ENCODE measurements around the gene CA11.
A peak's percentile ranks its signal among the peaks of the same experiment; 100 is the strongest.
"Not testable (repeated sequence)": the region's sequence is repeated elsewhere in the genome, so short reads cannot be mapped to it uniquely, and the experiment has no call there.

Gene CA11

DNA sequence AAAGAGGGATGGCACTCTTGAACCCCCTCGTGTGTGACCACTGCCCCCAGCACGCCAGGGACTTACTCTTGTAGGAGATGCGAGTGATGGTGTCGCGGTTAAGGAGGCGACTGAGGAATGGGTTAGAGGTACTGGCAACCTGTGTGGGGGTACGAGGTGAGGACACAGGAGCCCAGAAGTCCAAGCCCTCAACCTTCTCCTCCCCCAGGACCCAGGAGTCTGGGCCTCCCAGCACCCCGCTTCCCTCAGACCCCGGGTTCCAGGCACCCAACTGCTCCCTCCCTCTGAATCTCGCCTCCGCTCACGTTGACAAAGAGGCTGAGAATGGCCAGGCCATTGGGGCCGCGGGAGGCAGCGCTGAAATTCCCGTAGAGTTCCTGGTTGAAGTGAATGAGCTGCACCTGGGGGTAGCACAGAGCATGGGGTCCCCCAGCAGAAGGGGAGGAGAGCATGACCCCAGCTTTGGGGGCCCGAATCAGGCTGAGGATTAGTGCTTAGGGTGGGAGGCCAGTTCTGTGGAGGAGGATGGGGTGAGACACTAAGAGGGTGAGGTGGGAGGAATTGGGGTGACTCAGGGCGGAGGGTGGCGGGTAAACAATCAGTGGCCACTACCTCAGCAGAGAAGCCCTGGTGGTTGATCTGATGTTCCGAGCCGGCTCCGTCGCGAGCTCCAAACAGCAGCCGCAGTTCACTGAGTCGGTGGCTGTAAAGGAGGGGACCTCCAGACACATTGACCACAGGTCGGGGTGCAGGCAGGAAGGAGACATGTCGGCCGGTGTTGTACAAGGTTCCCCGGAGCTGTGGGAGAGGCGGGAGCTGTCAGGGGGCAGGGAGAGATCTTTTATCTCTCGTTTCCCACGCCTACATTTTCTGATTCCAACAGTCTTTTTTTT is 6.3 kb downstream of the CA11 start:
- DNase-seq: no peak

DNA sequence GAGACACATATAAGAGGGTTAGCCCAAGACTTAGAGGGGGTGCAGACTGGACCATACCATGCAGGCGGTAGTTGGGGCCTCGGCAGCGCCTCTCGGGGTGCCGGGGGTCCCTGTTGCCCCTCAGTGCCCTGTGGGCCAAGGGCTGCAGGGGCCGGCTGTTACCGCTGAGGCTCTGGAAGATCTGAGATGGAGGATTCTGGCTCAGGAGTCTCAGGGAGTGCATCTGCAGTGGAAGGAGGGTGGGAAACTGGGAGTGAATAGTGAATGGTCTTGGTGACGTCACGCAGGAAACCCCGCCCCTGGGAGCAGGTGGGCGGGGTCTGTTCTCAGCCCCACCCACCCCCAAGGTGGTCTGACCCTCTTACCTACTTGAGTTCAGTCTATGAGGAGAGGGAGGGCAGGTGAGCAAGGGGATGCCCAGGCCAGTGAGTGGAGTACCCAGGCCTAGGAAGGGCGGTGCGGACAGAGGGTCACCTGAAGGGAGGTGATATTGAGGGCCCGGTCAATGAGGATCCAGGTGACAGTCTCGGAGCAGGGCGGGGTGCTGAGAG is 7.1 kb downstream of the CA11 start:
- no peak for DNase-seq

DNA sequence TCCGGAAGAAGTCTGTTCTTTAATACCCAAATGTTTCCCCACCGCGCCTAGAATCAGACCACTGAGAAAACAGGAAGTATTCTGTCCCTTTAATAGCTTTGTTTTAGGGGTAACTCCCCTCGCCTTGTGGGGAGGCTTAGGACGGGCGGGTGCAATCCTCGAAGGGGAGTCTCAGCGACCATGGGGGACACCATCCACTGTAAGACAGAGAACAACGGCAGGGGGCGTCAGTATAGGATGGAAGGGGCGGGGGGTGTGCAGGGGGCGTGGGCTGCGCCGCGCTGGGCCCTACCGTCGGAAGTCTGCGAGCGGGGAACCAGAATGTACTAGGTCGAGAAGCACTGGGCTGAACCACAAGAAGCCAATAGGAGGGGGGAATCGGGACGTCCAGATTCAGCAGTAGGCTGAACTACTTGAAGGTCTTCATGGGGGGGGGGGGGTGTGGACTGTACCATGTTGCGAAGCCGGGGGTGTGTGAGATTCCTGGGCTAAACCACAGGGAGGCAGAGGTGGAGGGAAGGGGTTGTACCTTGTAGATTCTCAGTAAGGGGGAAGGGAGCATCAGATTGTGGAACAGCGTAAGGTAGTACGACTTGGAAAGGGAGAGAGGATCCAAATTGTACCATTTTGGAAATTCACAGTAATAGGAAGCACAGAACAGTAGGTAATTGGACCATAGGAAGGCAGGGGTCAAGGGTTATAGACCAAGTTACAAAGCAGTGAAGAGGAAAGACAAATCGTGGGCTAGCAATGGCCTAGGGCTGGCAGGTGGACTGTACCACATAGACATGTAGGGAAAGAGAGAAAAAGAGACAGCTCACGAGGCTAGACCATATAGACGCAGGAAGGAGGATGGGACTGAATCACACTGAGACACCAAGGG is 7.8 kb downstream of the CA11 start:
- peak; percentile 64 for DNase-seq

DNA sequence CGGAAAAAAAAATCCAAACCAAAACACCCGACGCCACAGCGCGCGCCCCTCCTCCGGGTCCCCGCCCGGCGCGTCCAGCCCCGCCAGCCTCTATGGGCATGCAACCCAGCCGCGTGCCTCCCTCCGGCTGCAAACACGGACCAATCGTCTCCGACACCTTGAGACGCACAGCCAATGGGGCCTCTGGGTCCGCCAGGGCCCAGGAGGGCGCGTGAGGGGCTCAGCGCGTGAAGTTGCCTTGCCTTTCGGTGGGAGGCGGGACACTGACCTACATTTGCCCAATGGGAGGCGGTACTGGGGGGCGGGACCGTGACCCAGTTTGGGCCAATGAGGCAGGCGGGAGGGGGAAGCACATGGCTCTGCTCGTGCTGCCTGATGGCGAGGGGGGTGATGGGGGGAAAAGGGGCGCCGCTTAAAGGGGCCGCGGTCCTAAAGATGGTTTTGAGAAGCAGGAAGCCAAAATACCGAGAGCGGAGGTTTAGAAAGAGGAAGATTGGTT is 8.5 kb downstream of the CA11 start:
- DNase-seq: peak; percentile 96

DNA sequence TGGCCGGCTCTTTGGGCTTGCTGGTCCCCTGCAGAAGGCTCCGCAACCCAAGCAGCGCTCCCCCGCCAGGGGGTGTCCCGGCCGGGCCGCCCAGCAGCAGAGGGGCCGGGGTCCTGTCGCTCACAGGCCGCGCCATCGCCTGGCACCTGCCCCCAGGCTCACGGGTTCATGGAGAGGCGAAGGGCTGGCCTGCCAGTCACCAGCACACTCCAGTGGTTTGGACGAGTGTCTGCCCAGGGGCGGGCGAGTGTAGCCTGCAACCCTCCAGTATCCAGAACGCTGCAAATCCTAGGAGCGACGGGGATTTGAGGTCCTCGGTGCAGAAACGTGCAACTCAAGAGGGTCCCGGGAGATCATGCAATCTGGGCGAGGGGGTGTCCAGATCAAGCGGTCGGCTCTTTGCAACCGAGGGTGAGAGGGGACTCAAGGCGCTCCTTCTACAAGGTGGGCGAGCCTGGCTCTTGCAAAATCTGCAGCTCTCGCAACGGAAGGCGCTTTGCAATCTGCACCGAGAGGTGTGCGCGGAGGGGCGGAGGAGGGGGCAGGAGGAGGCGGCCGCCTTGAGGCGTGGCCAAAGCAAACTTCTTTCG is 9.0 kb downstream of the CA11 start, which contains the start of gene DBP:
DBP (minus strand) TSS at position 521 of the 590 bp plus-strand sequence; CDS start at position 136, 385 bp downstream.
- DNase-seq: no peak

DNA sequence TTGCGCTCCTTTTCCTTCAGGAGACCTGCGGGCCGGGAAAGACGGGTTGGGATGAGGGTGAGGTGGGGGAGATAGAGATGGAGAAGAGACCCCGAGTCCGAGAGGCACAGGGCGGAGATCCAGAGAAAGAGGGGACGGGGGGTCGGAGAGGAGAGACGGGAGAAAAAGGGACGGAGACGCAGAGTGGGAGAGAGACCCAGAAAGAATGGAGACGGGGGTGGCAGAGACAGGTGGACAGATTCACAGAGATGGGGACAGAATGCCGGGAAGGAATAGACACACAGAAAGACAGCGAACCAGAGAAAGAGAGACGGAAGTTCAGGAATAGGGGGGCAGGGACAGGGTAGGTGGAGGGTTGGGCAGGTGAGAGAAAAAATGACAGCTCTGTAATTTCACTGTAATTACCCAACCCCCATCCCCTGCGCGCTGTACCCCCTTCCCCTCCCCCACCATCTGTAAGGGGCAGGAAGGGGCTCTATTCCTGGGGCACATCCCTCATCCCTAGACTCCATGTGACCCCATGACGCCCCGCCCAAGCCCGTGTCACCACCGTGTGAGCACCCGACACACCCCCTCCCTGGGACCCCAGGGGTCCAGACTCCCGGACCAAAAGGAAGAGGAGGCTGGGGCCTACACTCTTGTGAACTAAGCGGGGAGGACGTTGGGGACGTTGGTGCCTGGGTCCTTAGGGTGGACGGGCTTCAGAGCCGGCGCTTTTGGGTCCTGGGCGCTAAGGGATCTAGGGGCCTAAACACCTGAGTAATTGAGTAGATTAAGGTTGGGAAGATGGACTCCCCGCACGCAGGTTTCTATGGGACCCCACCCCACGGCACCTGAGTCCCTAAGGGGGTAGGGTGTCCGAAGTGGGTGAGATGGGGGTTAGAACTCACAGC is 9.8 kb downstream of the CA11 start:
- no peak for DNase-seq

DNA sequence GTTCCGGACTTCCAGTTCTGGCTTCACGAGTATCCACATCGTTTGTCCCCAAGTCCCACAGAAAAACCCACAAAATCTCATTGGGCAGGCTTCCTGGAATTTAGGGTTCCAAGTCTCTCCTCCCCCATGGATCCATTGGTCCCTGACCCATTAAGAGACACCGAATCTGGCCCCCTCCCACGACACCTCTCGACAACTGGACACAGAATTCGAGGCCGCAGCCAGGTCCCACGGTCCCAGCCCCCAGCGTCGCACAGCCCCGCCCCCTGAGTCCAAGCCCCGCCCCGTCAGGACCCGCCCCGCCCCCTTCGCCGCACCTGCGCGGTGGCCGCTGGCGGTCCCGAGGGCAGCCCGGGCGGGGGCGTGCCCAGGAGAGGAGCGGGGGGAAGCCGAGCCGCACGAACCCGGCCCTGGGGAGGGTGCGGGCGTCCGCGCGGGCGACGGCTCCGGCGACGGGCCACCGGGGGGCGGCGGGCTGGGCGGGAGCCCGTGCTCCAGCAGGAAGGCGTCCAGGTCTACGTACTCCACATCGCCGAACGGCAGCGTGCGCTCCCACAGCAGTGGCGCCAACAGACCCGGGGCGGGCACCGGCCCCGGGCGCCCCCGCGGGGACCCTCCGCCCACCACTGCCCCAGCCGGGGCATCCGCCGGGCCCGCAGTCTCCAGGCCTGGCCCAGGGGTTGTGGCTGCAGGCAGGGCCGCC is 10.6 kb downstream of the CA11 start:
- no peak for DNase-seq

DNA sequence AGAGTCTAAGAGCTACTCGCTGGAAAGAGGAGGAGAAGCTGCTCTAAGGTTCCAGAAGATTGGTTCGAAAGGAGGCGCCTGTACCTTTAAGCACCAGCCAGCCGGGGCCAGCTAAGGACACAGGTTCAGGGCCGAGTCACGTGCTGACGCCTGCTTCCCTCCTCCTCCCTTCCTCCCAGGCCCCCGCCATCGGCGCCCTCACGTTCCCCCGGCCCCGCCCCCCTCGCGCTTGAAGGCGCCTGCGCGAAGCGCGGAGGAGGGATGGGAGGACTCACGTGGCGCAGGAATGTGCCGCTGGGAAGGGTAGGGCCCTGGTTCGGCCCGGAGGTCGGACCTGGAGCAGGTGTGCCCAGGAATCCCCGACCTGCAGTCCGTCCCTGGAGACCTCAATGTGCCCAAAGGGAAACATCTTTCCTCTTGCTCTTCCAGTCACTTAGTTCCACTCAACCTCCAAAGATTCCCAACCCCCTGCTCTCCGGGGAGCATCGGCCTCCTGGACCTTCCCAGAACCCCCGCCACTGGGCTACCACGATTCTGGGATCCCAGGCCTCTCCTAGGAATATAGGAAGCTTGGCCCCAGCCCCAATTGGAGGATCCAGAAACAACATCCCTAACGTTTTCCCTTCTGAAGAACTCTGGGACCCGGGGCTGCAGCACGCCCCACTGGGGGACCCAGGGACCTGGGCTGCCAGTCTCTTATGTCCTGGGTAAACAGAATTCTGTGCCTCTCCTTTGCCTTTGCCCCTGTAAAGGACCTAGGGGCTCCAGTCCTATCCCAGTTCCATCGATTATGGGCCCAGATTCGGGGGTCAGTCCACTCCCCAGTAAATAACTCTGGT is 11.3 kb downstream of the CA11 start:
- peak; percentile 63 for DNase-seq

DNA sequence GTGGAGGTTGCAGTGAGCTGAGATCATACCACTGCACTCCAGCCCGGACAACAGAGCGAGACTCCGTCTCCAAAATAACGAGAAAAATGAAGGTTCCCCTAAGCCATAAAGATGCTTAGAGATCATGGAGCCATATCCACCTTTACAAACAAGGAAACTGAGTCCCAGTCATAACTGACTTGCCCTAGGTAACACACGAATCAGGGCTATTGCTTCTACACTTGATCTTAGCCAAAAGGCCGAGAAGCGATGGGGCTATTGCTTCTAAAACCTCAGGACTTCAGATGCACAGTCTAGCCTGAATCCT is 12.0 kb downstream of the CA11 start:
- no peak for DNase-seq

DNA sequence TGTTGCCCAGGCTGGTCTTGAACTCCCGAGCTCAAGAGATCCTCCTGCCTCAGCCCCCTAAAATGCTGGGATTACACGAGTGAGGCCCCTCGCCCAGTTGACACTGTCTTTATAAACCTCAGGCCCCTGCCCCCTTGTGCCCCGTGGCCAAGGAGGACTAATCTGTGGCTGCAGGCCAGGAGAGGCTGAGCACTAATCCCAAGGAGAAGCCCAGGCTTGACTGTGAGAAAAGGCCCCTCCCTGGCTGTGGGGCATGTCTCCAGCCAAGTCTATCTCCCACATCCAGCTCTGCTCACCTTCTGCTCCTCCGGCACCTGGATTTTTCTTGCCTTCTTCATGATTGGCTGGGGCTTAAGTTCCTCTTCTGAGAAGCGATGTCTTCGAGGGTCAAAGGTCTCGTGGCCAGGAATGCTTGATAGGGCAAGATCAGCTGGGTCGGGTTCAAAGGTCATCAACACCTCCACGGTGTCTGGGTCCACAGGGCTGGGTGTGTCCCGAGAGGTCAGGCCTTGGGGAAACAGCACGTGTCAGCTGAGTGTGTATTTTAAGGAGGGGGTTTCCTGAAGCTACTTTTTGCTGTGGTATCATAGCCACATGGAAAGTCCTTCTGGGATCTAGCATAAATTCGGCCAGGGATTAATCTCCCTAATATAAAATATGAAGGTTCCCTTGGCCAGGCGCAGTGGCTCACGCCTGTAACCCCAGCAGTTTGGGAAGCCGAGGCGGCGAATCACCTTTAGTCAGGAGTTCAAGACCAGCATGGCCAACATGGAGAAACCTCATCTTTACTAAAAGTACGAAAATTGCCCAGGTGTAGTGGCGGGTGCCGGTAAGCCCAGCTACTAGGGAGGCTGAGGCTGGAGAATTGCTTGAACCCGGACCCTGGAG is 12.6 kb downstream of the CA11 start:
- DNase-seq: no peak

DNA sequence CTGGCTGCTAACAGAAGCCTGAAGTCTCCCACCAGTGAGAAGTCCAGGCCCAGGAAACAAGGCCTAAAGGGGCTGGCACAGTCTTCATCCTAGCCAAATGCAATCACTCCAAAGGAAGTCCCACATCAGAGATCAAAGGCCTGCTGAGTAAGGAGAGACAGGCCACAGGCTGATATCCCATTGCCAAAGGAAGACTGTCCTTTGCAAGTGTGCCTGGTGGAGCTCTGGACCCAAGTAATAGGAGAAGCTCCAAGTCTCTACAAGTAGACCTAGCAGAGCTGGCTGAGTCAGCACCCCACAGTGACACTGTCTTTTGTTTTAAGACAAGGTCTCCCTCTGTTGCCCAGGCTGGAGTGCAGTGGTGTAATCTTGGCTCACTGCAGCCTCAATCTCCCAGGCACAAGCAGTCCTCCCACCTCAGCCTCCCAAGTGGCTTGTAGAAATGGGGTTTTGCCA is 13.3 kb downstream of the CA11 start:
- DNase-seq: no peak

DNA sequence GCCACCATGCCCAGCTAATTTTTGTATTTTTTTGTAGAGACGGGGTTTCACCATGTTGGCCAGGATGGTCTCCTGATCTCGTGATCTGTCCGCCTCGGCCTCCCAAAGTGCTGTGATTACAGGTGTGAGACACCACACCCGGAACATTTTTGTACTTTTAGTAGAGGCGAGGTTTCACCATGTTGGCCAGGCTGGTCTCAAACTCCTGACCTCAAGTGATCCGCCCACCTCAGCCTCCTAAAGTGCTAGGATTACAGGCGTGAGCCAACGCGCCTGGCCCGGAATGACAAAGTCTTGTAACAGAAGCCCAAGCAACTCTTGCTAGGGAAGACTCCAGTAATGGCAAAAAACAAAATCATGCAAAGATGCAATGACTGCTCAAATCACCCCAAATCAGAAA is 13.7 kb downstream of the CA11 start:
- DNase-seq: not testable (repeated sequence)

DNA sequence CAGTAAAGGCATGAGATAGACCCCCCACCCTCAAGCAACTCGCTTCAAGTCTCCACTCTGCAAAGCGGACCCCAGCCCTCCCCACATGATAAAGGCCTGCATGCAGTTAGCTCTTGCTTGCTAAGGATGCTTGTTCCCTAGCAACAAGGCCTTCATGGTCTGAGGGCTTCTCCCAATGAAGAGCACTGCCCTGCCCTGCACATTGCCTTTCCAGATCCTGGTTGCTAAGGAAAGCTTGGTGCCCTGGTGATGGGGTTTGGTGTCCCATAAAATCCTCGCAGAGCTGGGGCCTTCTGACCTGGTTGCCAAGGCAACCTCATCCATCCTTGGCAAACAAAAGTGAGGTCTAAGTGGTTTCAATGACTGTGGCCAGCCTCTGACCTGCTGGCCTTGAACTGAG is 14.8 kb downstream of the CA11 start:
- DNase-seq: no peak

DNA sequence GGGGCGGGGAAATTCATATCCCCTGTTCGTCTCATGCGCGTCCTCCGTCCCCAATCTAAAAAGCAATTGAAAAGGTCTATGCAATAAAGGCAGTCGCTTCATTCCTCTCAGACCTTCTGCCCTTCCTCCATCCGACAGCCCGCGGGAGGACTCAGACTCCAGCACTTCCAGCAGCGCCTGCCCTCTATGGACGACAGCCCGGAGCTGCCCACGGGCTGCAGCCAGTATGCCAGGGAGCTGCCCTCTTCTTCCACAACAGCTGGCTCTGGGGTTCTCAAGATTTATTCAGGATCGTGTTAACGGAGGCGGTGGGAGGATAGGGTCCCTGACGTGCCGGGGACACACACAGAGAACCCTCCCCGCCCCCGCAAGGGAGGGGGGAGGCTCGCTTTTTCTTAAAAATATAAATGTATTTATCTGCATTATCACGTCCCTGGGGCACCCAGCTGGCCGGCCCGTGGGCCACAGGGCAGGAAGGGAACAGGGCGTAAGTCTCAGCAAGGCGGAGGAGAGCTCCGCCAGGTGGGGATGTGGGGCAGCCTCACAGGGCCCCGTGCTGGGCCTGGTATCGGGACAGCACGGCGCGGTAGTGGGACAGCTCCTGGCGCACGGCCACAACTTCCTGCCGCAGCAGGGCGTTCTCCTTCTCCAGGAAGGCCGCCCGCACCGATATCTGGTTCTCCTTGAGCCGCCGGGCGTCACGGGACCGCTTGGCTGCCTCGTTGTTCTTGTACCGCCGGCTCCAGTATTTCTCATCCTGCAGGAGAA is 15.5 kb downstream of the CA11 start:
- no peak for DNase-seq

DNA sequence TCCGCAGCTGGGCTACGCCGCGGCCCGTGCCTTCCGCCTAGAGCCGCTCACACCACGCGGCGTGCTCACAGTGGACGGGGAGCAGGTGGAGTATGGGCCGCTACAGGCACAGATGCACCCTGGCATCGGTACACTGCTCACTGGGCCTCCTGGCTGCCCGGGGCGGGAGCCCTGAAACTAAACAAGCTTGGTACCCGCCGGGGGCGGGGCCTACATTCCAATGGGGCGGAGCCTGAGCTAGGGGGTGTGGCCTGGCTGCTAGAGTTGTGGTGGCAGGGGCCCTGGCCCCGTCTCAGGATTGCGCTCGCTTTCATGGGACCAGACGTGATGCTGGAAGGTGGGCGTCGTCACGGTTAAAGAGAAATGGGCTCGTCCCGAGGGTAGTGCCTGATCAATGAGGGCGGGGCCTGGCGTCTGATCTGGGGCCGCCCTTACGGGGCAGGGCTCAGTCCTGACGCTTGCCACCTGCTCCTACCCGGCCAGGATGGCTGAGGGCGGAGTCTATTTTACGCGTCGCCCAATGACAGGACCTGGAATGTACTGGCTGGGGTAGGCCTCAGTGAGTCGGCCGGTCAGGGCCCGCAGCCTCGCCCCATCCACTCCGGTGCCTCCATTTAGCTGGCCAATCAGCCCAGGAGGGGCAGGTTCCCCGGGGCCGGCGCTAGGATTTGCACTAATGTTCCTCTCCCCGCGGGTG is 16.2 kb downstream of the CA11 start:
- DNase-seq: no peak

DNA sequence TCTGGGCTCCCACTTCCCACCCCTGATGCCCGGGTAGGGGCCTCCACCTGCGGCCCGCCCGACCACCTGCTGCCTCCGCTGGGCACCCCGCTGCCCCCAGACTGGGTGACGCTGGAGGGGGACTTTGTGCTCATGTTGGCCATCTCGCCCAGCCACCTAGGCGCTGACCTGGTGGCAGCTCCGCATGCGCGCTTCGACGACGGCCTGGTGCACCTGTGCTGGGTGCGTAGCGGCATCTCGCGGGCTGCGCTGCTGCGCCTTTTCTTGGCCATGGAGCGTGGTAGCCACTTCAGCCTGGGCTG is 16.7 kb downstream of the CA11 start:
- DNase-seq: no peak

DNA sequence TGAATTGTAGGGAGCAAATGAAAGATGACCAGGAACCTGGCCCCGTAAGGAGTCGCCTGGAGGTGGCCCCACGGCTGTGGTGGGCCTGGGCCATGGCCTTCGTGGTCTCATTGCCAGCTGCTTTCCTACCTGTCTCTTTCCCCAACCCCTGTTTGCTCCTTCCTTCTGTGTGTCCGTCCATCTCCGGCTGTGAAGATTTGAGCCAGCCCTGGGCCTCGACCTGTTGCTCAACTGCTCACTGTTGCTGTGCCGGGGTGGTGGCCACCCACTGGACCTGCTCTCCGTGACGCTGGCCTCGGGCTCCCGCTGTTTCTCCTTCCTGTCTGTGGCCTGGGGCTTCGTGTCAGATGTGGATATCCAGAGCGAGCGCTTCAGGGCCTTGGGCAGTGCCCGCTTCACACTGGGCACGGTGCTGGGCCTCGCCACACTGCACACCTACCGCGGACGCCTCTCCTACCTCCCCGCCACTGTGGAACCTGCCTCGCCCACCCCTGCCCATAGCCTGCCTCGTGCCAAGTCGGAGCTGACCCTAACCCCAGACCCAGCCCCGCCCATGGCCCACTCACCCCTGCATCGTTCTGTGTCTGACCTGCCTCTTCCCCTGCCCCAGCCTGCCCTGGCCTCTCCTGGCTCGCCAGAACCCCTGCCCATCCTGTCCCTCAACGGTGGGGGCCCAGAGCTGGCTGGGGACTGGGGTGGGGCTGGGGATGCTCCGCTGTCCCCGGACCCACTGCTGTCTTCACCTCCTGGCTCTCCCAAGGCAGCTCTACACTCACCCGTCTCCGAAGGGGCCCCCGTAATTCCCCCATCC is 17.3 kb downstream of the CA11 start:
- DNase-seq: no peak

All from amniotic stem cell (primary cell).